ENCODE results near the gene TSPAN10.

DNA sequence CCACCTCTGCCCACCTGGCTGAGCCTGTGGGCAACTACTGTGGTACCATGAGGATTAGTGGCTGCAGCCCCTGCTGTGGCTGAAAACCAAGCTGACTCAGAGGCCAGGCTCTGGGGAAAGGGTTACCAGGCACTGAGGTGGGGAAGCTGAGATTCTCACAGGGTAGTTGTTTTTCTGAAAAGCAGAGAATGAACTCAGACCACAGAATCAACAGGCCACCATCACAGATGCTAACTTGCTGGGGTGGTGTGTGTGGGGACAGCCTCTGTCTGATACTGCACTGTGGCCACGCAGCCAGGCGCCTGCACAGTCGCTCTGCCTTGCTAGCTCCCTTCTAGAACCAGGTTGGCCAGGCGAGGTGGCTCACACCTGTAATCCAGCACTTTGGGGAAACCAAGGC lies 28.9 kb upstream of the TSPAN10 start:
- TF ChIP-seq, protein P1, sequence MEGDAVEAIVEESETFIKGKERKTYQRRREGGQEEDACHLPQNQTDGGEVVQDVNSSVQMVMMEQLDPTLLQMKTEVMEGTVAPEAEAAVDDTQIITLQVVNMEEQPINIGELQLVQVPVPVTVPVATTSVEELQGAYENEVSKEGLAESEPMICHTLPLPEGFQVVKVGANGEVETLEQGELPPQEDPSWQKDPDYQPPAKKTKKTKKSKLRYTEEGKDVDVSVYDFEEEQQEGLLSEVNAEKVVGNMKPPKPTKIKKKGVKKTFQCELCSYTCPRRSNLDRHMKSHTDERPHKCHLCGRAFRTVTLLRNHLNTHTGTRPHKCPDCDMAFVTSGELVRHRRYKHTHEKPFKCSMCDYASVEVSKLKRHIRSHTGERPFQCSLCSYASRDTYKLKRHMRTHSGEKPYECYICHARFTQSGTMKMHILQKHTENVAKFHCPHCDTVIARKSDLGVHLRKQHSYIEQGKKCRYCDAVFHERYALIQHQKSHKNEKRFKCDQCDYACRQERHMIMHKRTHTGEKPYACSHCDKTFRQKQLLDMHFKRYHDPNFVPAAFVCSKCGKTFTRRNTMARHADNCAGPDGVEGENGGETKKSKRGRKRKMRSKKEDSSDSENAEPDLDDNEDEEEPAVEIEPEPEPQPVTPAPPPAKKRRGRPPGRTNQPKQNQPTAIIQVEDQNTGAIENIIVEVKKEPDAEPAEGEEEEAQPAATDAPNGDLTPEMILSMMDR (IDR thresholded peaks at IDR 0.05; ENCODE audit: insufficient read depth, low read depth, low read length) = no peak
- no peak for TF ChIP-seq EZH2 (IDR thresholded peaks at IDR 0.05; ENCODE audit: insufficient read depth, low read length)

All from astrocyte (in vitro differentiated cells and primary cell).